Activated CD8-positive, alpha-beta memory T cell treated with anti-CD3 and anti-CD28 coated beads, Interleukin-2, amount 50 U/mL, for 1 hour (primary cell): ENCODE data around the gene ADAM12.

Source experiments
- DNase-seq: peaks from one replicate; pipeline ENCODE4 v3.0.0-alpha.2; 2020; ENCODE audit errors: extremely low read depth

ADAM12 gene

DNA sequence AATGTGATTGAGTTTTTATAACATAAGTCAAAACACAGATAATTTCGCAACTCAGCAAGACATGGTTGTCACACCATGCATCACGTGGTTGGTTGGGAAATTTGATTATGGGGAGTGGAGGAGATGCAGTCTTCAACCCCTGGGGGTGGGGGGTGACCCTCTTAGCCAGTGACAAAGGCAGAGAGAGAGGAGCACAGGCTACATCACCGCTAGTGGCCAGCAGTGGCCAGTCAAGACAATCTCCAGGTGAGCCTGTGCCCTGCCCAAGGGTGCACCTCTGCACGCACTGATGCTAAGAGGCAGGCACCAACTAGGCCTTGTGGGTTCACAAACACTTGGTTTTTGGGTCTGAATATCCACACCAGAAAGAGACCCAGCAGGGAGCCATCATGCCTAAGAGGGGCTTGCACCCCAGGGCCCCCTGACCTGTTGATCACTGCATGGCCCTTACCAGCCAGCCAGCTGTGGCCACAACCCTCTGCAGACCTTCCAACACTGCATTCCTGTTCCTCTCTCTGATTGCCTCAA lies 247.5 kb downstream of the ADAM12 start:
- DNase-seq: no peak

DNA sequence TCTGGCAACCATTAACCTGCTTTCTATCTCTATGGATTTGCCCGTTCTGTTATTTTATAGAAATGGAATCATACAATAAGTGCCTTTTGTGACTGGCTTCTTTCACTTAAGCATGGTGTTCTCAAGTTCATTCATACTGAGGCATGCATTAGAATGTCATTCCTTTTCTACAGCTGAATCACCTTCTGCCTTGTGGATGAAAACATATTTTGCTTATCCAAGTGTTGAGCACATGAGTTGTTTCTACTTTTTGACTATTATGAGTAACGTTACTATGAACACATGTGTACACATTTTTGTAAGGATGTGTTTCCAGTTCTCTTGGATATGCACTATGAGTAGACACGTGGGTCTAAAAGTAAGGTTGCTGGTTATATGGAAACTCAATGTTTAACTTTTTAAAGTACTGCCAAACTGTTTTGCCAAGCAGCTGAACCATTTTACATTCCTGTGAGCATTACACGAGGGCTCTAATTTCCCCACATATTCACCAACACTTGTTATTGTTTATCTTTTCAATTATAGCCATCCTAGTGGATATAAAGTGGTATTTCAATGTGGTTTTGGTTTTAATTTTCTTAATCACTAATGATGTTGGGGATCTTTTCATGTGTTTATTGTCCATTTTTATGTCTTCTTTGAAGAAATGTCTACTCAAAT lies 250.6 kb downstream of the ADAM12 start:
- no peak for DNase-seq

DNA sequence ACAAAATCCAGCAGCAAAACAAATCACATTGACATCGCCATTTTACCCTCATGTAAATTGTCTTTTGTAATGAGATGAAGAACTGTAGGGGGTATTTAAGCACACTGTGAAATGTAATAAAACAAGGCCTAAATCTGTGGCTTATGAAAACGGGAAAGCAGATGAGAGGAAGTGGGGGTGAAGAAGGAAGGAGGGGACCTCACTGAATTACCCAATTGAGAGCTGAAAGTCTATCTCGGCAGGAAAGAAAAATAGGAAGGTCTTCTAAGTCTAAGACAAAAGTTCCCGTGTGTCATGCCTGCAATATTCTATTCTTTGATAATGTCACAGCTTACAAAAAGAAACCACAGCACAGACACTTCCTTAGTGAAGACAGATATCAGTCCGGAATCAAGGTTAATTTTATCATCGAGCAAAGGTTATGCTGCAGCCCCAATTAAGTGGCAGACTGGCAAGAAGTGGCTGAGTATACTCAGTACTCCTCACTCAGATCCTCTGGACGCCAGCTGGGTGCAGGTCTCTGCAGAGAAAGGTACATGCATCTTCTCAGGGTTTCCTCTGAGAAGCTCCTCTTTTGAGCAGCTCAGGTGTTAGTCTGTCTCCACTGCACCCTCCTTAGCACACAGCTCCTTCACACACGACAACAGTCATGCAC lies 252.2 kb downstream of the ADAM12 start:
- no peak for DNase-seq

DNA sequence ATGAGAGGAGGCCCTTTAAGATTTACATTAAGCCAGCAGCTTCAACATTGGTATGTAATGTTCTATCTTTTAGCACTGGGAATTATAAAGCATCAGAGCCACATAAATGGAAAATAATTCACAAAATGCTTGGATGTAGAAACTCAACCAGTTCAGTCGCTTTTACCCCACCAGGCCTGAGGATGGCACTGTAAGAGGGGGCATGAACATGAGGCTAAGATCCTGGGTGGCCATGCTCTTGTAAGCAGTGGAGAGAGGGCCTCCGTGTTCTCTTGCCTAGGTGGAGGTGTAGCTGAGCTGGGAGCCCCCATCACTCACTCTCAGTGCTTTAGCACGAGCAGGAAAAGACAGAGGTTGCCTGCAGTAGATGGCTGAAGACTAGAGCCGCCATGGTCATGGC lies 253.1 kb downstream of the ADAM12 start:
- no peak for DNase-seq

DNA sequence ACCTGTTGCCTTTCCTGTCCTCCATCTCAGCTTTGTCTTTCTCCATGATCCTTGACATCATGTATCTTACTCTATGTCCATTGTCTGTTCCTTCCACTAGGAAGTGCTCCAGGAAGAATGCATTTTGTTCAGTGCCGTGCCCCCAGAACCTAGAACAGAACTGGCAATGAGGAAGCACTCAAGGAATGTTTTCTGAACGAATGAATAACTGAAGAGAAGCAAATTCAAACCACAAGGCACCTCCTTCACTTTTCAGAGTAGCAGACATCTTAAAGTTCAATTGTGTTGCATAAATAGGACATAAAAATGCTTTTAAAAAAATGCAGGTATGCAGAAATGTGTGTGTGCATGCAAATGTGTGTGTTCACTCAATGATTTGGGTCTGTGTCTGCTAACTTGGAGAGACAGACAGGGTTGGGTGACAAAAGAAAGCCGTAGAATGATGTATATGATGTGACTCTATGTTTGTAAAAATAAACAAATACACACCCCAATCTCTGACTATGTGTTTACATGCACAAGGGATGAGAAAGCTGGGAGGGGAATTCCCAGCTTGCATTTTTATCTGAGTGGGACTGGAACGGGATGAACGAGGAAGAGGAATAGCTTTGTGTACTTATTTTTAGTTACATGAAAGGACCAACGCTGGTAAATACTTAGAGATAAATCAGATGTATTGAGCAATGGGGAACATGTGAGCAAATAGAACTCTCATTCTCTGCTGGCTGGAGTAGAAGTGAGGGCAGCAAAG lies 254.2 kb downstream of the ADAM12 start:
- no peak for DNase-seq

DNA sequence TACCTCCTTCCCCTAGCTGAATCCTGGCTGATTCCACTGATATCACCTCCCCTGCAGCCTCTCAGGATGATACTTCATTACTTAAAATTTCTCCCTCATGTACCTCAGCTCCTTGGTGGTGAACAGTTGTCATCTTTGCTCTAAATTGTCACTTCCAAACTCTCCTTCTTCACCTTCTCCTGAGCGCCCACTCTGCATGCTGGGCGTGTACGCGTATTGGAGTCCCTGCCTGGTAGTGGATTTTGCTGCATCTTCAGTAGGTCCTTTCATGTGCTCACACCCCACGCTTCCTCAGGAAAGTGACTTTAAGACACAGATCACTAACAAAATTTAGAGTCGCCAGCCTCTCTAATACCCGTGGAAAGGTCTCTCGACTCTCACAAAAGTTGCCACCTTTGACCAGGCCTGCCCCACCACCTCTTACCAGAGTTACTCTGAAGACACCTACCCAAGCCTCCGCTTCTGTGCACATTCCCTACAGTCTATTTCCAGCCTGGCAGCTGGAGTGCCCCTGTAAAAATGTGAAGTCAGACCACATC lies 255.1 kb downstream of the ADAM12 start:
- no peak for DNase-seq

DNA sequence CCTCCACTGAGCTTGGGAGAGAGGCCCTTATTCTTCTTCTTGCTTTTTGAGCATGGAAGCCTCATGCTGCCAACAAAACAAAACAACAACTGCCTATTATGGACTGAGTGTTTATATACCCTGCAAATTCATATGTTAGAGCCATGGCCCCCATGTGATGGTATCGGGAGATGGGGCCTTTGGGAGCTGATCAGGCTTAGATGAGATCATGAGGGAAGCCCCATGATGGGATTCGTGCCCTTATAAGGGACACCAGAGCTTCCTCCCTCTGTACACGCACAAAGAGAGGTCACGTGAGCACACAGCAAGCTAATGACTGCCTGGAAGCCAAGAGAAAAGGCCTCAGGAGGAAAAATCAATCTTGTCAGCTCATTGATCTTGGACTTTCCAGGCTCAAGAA lies 256.9 kb downstream of the ADAM12 start:
- no peak for DNase-seq

DNA sequence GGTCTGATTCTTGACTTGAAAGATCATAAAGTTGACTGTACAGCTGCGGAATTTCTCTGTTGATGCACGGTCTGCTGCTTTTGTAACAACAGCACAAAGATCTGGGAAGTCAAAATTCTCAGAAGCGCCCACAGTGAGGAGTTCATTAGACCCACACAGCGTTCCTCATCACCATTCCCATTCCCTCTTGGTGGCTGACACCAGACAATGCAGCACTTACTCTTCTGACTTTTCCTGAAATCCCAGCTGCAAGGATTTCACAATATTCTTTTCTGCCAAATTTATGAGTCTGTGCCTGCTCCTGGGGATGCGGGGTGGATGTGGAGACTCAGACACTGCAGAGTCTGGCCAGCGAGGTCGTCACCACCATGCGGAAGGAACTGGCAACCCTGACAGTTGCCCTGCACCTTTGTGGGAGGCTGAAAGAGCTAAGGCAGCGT lies 258.0 kb downstream of the ADAM12 start:
- no peak for DNase-seq

DNA sequence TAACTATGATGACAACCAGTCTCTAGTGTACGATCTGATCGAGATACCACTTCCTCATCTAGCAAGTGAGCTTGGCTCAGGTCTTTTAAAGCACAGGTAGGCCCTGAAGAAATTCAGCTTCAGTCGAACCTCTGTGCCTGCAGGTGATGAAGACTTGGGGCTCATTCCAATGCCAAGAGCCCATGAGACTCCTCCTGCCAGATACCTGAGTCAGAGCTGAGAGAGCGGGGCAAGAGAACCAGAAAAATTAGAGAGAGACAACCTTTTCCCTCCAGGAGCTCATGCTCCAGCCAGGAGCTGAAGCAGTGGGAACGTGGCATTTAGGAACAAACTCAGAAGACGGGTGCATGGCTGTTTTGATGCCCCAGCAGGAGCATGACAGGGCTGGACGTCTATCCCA lies 259.3 kb downstream of the ADAM12 start:
- DNase-seq: no peak

DNA sequence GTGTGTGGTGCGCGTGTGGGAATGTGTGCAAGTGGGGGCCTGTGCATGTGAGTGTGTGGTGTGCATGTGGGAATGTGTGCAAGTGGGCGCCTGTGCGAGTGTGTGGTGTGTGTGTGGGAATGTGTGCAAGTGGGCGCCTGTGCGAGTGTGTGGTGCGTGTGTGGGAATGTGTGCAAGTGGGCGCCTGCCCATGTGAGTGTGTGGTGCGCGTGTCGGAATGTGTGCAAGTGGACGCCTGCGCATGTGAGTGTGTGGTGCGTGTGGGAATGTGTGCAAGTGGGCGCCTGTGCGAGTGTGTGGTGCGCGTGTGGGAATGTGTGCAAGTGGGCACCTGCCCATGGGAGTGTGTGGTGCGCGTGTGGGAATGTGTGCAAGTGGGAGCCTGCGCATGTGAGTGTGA lies 259.7 kb downstream of the ADAM12 start:
- no peak for DNase-seq

DNA sequence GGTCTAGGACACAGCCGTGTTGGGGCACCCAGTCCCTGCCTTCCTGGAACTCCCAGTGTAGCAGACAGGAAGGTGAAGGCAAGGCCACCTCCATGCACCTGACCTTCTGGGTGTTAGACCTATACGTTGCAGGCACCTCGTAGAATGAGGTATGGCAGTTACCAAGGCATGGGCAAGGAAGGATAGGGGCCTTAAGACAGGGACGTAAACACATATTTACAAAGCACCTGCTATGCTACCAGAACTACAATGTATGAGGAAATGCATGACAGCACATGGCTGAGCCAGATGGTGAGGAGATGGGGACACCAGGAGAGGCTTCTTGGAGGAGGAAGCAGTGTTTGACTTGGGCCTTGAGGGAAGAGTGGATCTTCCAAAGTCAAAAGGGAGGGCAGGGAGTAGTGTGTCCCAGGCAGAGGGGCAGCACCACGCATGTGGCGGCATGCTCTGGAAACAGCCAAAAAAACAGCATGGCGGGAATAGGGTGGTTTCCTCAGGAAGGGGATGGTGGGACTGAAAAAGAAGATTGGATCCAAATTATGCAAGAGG lies 260.7 kb downstream of the ADAM12 start:
- no peak for DNase-seq

DNA sequence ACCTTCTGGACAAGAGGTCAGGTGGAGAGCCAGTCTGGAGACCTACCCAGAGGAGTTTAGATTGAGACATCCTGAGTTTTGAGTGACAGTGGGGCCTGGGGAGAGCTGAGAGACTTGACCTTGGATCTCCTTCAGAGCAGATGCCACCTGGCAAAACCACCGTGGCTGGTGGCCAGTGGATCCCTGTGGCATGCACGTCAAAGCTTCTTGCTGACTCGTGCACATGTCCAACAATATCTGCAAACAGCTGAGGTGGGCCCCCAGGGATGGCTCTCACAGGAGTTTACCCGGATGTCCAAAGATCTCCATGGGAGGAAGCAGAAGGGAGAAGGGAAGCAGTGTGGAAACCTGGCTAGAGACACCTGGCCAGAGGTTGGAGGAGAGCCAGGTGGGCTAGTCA lies 261.4 kb downstream of the ADAM12 start:
- DNase-seq: no peak

DNA sequence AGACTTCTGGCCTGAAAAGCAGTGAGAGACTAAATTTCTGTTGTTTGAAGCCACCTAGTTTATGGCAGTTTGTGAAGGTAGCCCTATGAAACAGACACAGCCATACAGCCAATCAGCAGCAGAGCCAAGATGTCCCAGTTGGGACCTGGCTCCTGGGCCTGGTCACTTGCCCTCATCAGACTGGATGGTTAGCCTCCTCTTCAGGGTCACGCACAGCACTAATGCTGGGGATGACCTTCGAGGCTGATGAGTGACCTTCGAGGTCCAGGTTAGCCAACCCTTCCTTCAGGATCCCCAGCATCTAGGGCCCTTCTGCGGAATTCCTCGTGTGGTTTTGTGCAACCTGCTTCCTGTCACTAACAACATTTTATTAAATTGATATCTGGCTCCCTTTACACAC lies 262.3 kb downstream of the ADAM12 start:
- DNase-seq: no peak

DNA sequence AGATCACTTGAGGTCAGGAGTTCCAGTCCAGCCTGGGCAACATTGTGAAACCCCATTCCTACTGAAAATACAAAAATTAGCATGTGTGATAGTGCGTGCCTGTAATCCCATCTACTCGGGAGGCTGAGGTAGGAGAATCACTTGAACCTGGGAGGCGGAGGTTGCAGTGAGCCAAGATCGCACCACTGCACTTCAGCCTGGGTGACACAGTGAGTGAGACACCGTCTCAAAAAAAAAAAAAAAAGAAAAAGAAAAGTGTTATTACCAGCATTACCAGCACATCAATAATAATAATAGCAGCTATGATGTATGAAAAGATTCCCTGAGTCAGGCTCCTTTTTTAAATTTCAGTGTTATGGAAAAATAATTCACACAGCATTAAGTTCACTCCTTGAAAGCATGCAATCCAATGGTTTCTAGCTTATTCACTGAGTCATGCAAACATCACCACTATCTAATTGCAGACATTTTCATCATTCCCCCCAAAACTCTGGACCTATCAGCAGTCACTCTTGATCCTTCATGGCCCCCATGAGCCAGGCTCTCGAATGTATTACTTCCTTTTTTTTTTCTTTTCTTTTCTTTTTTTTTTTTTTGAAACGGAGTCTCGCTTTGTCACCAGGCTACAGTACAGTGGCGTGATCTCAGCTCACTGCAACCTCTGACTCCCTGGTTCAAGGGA lies 263.5 kb downstream of the ADAM12 start:
- no peak for DNase-seq

DNA sequence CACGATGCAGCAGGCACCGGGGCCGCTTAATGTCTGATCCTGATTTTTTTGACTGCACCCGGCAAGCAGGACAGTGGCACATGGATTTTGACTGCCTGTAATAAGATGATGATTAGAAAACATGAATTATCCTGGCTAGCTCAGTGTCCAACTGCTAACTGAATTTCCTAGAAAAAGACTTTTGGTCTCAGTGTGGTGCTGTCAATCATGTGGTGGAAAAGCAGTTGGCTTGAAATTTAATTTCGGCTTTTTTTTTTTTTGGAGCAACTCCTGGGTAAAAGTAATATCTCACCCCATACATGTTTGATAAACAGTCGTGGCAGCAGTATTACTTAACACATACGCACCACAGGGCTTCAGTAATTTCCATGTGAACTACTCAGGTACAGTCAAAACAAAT lies 264.2 kb downstream of the ADAM12 start:
- DNase-seq: no peak

DNA sequence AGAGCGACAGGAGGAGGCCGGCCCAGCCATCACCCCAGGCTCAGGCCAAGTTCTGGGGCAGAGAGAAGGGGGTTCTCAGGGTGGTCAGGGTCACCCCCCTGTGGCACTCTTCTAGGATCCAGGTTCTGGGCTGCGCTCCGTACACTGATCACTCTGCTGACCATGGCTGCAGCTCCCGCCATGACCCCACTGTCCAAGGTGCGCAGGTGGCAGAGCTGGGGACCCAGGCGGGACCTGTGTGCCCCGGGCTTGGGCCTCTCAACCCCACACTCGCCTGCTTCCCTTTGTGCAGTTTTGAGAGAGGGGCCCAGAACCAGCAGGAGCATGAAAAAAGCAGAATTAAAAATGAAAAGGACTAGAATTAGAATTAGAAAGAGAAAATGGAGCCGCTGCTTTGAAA lies 264.8 kb downstream of the ADAM12 start:
- DNase-seq: no peak

DNA sequence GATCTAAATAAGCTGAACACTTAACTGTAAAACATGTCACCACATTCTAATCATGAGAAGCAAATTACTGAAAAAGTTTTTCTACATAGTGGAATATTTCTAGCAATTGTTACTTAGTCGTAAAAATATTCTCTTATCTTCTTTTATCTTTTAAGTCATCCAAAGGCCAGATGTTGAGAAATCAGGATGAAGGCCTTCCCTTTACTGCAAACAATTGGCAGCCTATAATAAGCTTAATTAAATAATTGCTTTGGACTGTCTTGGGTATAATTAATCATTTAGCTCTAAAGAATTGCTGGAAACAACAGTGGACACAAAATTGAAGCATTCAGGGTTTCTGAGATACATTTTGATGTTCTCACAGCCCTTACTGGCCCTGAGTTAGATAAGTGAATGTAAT lies 265.4 kb downstream of the ADAM12 start:
- DNase-seq: no peak

DNA sequence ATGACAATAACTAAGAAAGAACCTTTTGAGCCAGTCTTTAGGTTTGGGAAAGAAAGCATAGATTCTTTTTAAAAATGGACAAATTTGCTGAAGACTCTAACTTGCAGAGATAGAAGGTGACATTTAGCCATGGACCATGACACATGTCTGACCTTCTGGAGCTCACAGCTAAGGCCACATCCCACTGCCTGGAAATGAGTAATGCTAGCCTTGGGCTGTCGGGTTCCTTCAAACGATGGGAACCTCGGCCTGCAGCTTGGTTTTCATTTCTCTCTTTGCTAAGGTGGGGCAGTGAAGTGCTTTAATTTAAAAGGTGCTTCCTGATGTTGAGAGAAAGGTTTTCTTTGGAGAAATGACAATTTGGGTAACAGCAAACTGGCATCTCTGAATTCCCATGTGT lies 268.7 kb downstream of the ADAM12 start:
- no peak for DNase-seq

DNA sequence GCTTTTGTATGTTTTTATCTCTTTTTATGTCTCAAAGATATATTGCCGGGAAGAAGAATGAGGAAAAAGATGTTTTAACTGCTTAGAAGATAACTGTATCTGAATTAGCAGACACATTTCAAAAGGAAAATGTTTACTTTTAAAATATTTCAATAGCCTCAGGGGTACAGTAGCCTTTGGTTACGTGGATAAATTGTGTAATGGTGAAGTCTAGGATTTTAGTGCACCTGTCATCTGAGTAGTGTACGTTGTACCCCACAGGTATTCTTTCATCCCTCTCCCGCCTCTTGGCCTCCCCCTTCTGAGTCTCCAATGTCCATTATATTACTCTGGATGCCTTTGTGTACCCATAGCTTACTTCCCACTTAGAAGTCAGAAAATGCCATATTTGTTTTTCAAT lies 269.8 kb downstream of the ADAM12 start:
- no peak for DNase-seq

DNA sequence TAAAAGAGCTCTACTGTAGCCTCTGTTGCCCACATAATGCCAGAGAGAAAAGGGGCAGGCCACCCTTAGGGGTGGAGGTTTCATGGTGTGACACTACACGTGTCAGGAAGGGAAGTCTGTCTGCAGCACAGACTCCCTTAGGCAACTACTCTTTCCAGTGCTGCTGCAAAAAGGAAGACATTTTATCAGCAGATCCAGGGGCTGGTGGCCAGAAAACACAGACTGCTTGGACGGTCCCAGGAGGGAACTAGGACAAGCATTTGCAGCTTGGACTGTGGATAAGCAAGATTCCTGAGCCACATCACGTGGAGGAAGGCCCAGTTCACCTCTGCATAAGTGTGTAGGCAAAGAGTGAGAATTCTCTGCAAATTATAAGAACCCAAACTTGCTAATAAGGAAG lies 271.1 kb downstream of the ADAM12 start:
- DNase-seq: no peak

DNA sequence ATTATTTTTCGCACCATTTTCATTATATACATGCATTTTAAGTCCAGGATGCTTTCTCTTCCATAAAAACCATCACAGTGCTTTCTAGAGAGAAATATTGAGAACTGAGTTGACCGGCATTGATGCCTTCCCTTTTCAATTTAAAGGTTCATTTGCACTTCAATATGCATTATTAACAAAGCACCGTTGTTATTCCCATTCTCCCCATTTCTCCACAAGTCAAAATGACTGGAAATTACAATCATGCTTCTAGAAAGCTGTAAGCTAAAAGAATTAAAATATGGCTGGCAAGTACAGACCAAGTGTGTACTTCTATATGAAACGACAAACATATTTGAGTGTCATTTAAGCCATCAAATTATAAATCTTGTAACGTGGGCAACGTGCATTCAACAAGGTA lies 272.4 kb downstream of the ADAM12 start:
- no peak for DNase-seq
